ENCODE data around the gene RAB4B. TPM values are rescaled to one million over a fixed set of nuclear protein-coding genes. Genes with fewer than 3 reads are reported as not detected.

RAB4B gene
- total and polyA plus RNA-seq, 2 of the 13 experiments (the other 11 are each of a cell fraction or from before 2014, with no cell fraction given) = 3.3 to 5.4 TPM

DNA sequence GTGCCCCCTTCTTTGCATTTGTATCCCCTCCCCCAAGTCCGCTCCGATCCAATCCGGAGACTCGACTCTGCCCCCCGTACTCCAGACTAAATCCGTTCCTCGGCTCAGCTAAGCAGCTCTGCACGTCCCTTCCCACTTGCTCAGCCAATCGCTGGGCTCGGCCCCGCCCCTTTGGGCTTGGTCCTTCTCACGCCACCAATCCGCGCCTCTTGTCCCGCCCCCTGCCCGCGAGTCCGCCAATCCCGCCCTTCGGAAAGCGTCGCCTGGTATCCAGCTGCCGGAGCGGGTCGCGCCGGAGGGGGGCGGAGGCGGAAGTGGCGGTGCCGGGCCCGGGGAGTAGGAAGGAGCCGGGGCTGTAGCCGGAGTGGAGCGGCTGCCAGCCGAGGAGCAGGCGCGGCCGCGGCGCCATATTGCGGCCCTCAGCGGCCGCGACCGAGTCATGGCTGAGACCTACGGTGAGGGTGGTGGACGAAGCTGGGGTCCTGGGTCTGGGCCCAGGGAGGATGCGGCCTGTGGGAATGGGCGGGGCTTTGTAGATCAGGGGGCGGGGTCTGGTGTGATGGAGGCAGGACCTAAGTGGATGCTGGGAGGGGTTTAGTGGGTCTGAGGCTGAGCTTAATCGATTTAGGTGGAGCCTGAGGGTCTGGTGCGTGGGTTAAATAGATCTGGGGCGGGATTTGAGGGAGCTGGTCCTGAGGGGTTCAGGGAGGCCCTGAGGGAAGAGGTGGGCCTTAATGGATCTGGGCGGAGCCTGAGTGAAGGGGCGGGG, at the start of gene RAB4B (continued):
- TF ChIP-seq NR2C2 (CRISPR knock-in tag; IDR thresholded peaks at IDR 0.05; ENCODE audit: borderline replicate concordance) (peak; percentile 39; the same call in 1 of the 2 replicates), MEIS1 (CRISPR knock-in tag; IDR thresholded peaks at IDR 0.05; ENCODE audit: borderline replicate concordance) (0 out of 2 replicates have a peak, but pooled peaks have one; percentile 31), SP2 (CRISPR knock-in tag; IDR thresholded peaks at IDR 0.05) (peak; percentile 99), MAFG (CRISPR knock-in tag; IDR thresholded peaks at IDR 0.05) (no peak), ZC3H13 (CRISPR knock-in tag; IDR thresholded peaks at IDR 0.05) (no peak), ZNF788 (CRISPR knock-in tag; IDR thresholded peaks at IDR 0.05; ENCODE audit: borderline replicate concordance) (no peak), SALL2 (CRISPR knock-in tag; IDR thresholded peaks at IDR 0.05) (peak; percentile 77), MEIS2 (CRISPR knock-in tag; IDR thresholded peaks at IDR 0.05) (no peak), YY1 (IDR thresholded peaks at IDR 0.05; ENCODE audit: insufficient read depth, insufficient replicate concordance, low read depth, low read length) (peak; percentile 85), MED13 (CRISPR knock-in tag; IDR thresholded peaks at IDR 0.05) (no peak), ARNTL (CRISPR knock-in tag; IDR thresholded peaks at IDR 0.05) (peak; percentile 18; the same call in 1 of the 2 replicates), FOXM1 (CRISPR knock-in tag; IDR thresholded peaks at IDR 0.05) (no peak), MNT (IDR thresholded peaks at IDR 0.05) (peak; percentile 50), DMAP1 (CRISPR knock-in tag; IDR thresholded peaks at IDR 0.05) (no peak), TOE1 (CRISPR knock-in tag; IDR thresholded peaks at IDR 0.05) (no peak), MLLT10 (CRISPR knock-in tag; IDR thresholded peaks at IDR 0.05) (no peak), ELF3 (CRISPR knock-in tag; IDR thresholded peaks at IDR 0.05) (peak; percentile 86), ISL2 (CRISPR knock-in tag; IDR thresholded peaks at IDR 0.05) (no peak)
- TF ChIP-seq, protein P1, sequence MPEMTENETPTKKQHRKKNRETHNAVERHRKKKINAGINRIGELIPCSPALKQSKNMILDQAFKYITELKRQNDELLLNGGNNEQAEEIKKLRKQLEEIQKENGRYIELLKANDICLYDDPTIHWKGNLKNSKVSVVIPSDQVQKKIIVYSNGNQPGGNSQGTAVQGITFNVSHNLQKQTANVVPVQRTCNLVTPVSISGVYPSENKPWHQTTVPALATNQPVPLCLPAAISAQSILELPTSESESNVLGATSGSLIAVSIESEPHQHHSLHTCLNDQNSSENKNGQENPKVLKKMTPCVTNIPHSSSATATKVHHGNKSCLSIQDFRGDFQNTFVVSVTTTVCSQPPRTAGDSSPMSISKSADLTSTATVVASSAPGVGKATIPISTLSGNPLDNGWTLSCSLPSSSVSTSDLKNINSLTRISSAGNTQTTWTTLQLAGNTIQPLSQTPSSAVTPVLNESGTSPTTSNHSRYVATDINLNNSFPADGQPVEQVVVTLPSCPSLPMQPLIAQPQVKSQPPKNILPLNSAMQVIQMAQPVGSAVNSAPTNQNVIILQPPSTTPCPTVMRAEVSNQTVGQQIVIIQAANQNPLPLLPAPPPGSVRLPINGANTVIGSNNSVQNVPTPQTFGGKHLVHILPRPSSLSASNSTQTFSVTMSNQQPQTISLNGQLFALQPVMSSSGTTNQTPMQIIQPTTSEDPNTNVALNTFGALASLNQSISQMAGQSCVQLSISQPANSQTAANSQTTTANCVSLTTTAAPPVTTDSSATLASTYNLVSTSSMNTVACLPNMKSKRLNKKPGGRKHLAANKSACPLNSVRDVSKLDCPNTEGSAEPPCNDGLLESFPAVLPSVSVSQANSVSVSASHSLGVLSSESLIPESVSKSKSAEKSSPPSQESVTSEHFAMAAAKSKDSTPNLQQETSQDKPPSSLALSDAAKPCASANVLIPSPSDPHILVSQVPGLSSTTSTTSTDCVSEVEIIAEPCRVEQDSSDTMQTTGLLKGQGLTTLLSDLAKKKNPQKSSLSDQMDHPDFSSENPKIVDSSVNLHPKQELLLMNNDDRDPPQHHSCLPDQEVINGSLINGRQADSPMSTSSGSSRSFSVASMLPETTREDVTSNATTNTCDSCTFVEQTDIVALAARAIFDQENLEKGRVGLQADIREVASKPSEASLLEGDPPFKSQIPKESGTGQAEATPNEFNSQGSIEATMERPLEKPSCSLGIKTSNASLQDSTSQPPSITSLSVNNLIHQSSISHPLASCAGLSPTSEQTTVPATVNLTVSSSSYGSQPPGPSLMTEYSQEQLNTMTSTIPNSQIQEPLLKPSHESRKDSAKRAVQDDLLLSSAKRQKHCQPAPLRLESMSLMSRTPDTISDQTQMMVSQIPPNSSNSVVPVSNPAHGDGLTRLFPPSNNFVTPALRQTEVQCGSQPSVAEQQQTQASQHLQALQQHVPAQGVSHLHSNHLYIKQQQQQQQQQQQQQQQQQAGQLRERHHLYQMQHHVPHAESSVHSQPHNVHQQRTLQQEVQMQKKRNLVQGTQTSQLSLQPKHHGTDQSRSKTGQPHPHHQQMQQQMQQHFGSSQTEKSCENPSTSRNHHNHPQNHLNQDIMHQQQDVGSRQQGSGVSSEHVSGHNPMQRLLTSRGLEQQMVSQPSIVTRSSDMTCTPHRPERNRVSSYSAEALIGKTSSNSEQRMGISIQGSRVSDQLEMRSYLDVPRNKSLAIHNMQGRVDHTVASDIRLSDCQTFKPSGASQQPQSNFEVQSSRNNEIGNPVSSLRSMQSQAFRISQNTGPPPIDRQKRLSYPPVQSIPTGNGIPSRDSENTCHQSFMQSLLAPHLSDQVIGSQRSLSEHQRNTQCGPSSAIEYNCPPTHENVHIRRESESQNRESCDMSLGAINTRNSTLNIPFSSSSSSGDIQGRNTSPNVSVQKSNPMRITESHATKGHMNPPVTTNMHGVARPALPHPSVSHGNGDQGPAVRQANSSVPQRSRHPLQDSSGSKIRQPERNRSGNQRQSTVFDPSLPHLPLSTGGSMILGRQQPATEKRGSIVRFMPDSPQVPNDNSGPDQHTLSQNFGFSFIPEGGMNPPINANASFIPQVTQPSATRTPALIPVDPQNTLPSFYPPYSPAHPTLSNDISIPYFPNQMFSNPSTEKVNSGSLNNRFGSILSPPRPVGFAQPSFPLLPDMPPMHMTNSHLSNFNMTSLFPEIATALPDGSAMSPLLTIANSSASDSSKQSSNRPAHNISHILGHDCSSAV (CRISPR knock-in tag; IDR thresholded peaks at IDR 0.05; ENCODE audit: borderline replicate concordance) = no peak
